WERI-Rb-1 (cell line): ENCODE results near the gene STX12.
"Not testable (repeated sequence)": the region's sequence is repeated elsewhere in the genome, so short reads cannot be mapped to it uniquely, and the experiment has no call there.

Source experiments
- DNase-seq: peaks from one replicate; pipeline ENCODE4 v3.0.0-alpha.2; 2020
- H3K27ac ChIP-seq: fragments of 250-450 bp; sonication (Bioruptor Pico); 2 replicates; pipeline ENCODE4 v1.5.1; 2020; ENCODE audit warnings: mild to moderate bottlenecking, moderate library complexity
- H3K27me3 ChIP-seq: fragments of 250-450 bp; sonication (Bioruptor Pico); 2 replicates; pipeline ENCODE4 v1.5.1; 2021; ENCODE audit warnings: mild to moderate bottlenecking, low read depth, moderate library complexity; ENCODE audit not compliant: insufficient read depth, severe bottlenecking
- H3K36me3 ChIP-seq: fragments of 250-450 bp; sonication (Bioruptor Pico); 2 replicates; pipeline ENCODE4 v1.5.1; 2020; ENCODE audit warnings: mild to moderate bottlenecking, moderate library complexity
- H3K4me3 ChIP-seq: 2 replicates; pipeline ENCODE4 v1.5.1; 2011; ENCODE audit warnings: low read depth, mild to moderate bottlenecking, control low read depth, low read length
- H3K9me3 ChIP-seq: fragments of 250-450 bp; sonication (Bioruptor Pico); 2 replicates; pipeline ENCODE4 v1.5.1; 2021; ENCODE audit warnings: mild to moderate bottlenecking, moderate library complexity; ENCODE audit not compliant: severe bottlenecking
- TF ChIP-seq, protein P1 (sequence below): IDR thresholded peaks from 2 replicates; pipeline ENCODE4 v1.5.1; 2011; ENCODE audit warnings: low read depth, mild to moderate bottlenecking, control low read depth, inconsistent platforms, low read length

STX12 gene

DNA sequence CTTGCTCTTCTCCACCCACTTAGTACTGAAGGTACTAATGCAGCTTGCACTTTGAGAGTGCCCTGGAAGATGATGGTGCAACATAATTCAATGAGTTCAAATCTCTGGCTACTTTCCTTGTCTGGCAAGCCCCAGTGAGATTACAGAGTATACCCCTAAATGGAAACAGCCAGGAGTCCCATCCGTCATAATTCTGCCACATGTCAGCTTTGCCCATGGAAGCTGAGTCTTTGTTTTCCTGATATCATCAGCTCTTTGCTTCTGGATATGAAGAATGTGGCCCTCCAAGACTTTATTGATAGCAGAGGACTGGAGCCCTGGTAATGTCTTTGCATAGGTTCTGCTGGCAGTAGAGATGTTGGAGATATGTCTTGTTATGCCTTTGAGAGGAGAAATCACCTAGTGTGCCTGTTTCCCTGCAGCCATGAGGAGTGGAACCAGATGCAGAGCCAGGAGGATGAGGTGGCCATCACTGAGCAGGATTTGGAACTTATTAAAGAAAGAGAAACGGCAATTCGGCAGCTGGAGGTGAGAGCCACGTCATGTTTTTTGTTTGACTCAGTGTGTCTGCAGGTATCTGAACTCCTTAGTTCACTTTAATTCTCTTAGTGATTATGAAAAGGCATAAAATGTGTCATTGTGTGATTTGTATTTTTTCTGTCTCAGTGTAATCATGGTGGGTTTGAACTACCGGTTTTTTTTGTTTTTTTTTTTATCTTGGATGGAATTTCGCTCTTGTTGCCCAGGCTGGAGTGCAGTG lies 38.9 kb downstream of the STX12 start:
- Histone ChIP-seq H3K36me3 (peaks cover 3% of the 10 kb centered on the region; the same call in 1 of the 2 replicates), H3K4me3 (no peak overlapping the region), H3K27ac (no peak overlapping the region), H3K27me3 (no peaks in the 10 kb centered on the region), H3K9me3 (no peaks in the 10 kb centered on the region)
- DNase-seq = no peak
- TF ChIP-seq, protein P1, sequence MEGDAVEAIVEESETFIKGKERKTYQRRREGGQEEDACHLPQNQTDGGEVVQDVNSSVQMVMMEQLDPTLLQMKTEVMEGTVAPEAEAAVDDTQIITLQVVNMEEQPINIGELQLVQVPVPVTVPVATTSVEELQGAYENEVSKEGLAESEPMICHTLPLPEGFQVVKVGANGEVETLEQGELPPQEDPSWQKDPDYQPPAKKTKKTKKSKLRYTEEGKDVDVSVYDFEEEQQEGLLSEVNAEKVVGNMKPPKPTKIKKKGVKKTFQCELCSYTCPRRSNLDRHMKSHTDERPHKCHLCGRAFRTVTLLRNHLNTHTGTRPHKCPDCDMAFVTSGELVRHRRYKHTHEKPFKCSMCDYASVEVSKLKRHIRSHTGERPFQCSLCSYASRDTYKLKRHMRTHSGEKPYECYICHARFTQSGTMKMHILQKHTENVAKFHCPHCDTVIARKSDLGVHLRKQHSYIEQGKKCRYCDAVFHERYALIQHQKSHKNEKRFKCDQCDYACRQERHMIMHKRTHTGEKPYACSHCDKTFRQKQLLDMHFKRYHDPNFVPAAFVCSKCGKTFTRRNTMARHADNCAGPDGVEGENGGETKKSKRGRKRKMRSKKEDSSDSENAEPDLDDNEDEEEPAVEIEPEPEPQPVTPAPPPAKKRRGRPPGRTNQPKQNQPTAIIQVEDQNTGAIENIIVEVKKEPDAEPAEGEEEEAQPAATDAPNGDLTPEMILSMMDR = no peak

GRCh38 chr1:27816921-27817630 lies 44.1 kb downstream of the STX12 start:
- no peaks in the 10 kb centered on the region for H3K9me3 ChIP-seq
- H3K4me3 ChIP-seq = no peak overlapping the region
- H3K27ac ChIP-seq = no peak overlapping the region
- peaks cover 25% of the 10 kb centered on the region for H3K36me3 ChIP-seq
- DNase-seq = no peak
- no peaks in the 10 kb centered on the region for H3K27me3 ChIP-seq
- TF ChIP-seq, protein P1 = no peak

DNA sequence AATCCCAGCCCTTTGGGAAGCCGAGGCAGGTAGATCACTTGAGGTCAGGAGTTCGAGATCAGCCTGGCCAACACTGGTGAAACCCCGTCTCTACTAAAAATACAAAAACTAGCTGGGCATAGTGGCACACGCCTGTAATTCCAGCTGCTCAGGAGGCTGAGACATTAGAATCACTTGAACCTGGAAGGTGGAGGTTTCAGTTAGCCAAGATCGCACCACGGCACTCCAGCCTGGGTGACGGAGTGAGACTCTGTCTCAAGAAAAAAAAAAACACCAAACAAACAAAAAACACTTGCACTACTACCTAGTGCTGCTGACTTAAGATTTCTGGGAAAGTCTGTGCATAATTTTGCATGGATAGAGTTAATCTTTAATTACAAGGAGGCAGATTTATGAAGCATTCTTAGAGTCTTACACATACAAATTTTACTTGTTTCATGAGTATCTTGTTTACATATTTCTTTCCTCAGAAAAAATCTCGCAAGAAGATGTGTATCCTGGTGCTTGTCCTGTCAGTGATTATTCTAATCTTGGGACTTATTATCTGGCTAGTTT lies 48.8 kb downstream of the STX12 start:
- DNase-seq = no peak
- Histone ChIP-seq H3K4me3 (no peak overlapping the region), H3K27ac (no peak overlapping the region), H3K9me3 (no peaks in the 10 kb centered on the region), H3K36me3 (peaks cover 21% of the 10 kb centered on the region), H3K27me3 (no peaks in the 10 kb centered on the region)
- TF ChIP-seq, protein P1 = no peak

DNA sequence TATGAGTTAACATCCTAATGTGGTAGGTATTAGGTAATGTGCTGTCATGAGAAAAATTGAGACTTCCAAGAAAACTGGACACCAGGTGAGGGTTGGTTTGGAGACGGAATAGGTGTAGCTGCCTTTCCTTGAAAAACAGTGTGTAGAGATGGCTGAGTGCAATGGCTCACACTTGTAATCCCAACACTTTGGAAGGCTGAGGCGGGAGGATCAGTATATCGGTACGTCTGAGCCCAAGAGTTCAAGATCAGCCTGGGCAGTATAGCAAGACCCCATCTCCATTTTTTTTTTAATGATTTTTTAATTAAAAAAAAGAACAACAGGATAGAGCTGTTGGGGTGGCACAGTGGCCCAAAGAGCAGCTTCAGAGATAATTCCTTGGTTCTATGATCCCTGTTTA lies 50.8 kb downstream of the STX12 start:
- no peaks in the 10 kb centered on the region for H3K27me3 ChIP-seq
- no peak for DNase-seq
- H3K27ac ChIP-seq = no peak overlapping the region
- H3K9me3 ChIP-seq = no peaks in the 10 kb centered on the region
- TF ChIP-seq, protein P1 = no peak
- H3K36me3 ChIP-seq = peaks cover 14% of the 10 kb centered on the region
- H3K4me3 ChIP-seq = no peak overlapping the region

DNA sequence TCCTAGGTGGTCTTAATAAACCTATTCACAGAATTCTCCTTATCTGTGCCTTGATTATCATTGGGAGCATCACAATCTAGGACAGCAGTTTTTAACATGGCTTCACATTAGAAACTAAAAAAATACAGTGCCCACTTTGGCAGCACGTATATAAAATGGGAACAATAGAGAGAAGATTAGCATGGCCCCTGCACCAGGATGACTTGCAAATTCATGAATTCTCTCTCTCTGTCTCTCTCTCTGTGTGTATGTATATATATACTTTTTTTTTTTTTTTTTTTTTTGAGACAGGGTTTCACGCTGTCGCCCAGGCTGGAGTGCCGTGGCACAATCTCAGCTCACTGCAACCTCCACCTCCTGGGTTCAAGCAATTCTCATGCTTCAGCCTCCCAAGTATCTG lies 51.4 kb downstream of the STX12 start:
- no peak overlapping the region for H3K4me3 ChIP-seq
- H3K27ac ChIP-seq = no peak overlapping the region
- H3K9me3 ChIP-seq = no peaks in the 10 kb centered on the region
- TF ChIP-seq, protein P1 = no peak
- no peaks in the 10 kb centered on the region for H3K27me3 ChIP-seq
- peaks cover 13% of the 10 kb centered on the region for H3K36me3 ChIP-seq
- DNase-seq = no peak

DNA sequence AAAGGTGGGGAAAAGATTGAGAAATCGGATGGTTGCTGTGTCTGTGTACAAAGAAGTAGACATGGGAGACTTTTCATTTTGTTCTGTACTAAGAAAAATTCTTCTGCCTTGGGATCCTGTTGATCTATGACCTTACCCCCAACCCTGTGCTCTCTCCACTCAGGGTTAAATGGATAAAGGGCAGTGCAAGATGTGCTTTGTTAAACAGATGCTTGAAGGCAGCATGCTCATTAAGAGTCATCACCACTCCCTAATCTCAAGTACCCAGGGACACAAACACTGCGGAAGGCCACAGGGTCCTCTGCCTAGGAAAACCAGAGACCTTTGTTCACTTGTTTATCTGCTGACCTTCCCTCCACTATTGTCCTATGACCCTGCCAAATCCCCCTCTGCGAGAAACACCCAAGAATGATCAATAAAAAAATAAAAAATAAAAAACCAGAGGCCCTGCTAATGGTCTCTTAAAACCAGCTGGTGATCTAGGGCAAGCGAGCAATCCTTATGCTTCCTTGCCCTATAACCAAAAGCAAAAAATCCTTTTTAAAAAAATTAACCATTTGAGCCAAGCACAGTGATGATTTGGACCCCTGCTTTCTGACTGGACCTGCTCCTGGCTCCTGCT lies 56.4 kb downstream of the STX12 start:
- H3K9me3 ChIP-seq, H3K4me3 ChIP-seq, H3K27me3 ChIP-seq, DNase-seq: not testable (repeated sequence)
- H3K36me3 ChIP-seq = peaks cover 30% of the 10 kb centered on the region
- H3K27ac ChIP-seq = peak overlapping the region; percentile 98; the same call in 1 of the 2 replicates
